Measurements from ENCODE around the gene BPTF.
"Not testable (repeated sequence)": the region's sequence is repeated elsewhere in the genome, so short reads cannot be mapped to it uniquely, and the experiment has no call there.

BPTF gene

DNA sequence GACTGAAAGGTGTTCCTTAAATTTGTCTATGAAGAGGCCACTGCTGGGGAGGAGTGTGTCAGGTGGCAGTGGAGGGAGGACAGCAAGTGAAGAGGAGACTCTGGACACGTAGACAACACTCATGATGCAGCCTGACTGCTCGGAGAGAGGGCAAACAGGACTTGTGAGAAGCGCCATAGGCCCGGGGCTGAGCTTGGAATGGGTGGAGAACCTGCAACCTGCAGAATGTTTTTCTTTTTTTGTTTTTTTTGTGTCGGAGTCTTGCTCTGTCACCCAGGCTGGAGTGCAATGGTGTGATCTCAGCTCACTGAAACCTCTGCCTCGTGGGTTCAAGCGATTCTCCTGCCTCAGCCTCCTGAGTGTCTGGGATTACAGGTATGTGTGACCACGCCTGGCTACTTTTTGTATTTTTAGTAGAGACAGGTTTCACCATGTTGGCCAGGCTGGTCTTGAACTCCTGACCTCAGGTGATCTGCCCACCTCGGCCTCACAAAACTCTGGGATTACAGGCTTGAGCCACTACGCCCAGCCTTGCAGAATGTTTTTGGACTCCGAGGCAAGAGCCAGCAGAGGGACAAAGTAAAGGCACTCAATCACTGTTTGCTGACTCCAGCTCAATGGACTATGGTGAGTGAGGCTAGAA lies 189.9 kb downstream of the BPTF start:
- no peak for DNase-seq (ENCODE audit: low spot score)

DNA sequence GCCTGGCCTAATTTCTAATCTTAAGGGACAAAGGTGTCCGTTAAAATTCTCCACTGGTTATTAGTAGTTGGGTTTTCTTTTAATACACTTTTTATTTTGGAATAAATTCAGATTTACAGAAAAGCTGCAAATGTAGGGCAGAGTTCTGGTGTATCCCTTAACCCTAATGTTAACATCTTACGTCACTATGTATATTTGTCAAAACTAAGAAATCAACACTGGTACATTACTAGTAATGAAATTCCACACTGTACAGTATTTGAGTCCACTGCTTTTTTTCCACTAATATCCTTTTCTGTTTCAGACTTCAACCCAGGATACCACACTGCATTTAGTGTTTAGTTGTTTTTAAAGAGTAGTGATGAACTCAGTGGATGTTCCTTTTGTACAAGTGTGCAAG lies 191.5 kb downstream of the BPTF start:
- no peak for DNase-seq (ENCODE audit: low spot score)

DNA sequence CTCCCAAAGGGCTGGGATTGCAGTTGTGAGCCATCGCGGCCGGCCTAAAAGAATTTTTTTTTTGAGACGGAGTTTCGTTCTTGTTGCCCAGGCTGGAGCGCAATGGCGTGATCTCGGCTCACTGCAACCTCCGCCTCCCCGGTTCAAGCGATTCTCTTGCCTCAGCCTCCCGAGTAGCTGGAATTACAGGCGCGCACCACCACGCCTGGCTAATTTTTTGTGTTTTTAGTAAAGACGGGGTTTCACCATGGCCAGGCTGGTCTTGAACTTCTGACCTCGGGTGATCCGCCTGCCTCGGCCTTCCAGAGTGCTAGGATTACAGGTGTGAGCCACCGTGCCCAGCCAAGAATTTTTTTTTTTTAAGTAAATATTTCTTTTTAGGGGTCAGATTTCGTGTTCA lies 193.2 kb downstream of the BPTF start:
- DNase-seq (ENCODE audit: low spot score), result not testable (repeated sequence)

DNA sequence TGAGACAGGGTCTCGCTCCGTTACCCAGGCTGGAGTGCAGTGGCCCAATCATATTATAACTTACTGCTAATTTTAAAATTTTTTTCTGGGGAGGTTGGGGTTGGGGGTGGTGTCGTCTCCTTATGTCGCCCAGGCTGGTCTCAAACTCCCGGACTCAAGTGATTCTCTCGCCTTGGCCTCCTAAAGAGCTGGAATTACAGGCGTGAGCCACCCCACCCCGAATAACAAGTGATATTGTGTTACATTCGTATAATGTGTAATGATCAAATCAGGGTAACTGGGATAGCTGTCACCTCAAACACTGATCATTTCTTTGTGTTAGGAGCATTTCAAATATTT lies 194.0 kb downstream of the BPTF start:
- DNase-seq (ENCODE audit: low spot score), result no peak

DNA sequence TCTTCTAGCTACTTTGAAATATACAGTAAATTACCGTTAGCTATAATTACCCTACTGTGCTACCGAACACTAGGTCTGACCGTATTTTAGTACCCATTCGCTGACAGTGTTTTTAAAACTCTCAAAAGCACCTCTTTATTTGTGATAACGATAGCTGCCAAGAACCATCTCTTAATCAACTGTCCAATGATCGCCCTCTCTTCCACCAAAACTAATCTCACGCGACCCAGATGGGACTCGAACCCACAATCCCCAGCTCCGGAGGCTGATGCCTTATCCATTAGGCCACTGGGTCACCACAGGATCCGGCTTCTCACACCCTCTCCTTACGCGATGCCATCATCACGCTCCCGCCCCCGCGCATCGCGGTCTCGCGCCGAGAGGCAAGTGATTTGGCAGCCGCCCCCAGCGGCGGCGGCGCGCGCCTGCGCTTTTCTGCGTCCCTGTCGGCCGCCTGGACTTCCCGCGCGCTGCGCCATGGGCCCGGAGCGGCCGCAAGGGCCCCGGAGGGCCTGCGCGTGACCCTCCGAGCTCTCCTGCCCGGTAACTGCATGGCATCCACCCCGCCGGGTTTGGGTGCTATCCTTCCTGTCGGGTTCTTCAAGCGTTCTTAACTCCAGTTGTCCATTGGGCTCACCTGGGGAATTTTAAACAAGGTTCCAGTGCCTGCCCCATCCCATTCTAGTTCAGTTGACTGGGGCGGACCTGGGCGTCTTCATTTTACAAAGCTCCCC lies 194.5 kb downstream of the BPTF start:
- DNase-seq (ENCODE audit: low spot score), result peak; percentile 98

DNA sequence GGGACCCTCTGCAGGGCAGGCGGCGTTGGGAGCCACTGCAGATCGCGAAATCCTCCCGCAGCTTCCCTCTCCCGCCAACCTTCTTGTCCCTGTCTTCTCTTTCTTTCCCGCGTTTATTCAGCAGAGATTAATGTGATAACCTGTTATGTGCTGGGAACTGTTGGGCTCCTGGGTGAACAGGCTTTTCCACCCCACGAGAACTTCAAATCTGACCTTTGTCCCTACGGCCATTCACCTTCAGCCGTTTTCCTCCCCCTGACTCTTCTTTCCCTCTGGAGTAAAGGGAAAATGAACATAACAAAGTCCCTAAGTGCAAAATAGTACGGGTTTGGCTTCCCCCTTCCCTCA lies 195.1 kb downstream of the BPTF start:
- DNase-seq (ENCODE audit: low spot score), result no peak

DNA sequence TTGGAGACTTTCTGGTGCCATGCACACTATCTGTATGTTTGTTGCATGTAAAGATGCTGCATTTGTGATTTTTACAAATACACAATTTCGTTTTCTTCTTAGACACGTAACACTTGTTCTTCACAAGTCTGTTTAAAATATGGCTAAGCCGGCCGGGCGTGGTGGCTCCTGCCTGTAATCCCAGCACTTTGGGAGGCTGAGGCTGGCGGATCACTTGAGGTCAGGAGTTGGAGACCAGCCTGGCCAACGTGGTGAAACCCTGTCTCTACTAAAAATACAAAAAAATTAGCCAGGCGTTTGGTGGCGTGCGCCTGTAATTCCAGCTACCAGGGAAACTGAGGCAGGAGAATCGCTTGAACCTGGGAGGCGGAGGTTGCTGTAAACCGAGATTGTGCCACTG lies 195.5 kb downstream of the BPTF start:
- DNase-seq (ENCODE audit: low spot score), result not testable (repeated sequence)

DNA sequence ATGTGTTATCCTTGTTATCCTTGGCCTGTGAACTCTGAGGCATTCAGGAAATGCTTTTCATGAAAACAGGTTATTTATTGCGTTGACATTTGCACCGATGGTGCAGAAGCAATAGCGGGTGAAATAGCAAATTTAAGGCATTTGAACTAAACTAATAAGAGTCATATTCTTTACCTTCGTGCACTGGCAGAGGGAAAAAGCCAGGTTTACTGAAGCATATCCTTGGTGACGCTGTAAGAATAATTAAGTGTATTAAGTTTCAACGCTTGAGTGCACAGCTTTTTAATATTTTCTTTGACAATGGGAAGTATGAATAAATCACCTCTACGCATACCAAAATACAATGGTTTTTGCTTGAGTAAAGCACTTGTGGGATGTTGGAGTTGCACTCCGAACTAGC lies 196.7 kb downstream of the BPTF start:
- no peak for DNase-seq (ENCODE audit: low spot score)

DNA sequence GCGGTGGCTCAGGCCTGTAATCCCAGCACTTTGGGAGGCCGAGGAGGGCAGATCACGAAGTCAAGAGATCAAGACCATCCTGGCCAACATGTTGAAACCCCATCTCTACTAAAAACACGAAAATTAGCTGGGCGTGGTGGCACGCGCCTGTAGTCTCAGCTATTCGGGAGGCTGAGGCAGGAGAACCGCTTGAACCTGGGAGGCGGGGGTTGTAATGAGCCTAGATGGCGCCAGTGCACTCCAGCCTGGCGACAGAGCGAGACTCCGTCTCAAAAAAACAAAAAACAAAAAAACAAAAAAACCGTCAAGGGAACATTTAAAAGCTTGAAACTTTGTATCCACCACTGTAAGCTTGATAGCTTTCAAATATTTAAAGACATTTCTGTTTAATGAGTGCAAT lies 197.2 kb downstream of the BPTF start:
- DNase-seq (ENCODE audit: low spot score), result not testable (repeated sequence)

DNA sequence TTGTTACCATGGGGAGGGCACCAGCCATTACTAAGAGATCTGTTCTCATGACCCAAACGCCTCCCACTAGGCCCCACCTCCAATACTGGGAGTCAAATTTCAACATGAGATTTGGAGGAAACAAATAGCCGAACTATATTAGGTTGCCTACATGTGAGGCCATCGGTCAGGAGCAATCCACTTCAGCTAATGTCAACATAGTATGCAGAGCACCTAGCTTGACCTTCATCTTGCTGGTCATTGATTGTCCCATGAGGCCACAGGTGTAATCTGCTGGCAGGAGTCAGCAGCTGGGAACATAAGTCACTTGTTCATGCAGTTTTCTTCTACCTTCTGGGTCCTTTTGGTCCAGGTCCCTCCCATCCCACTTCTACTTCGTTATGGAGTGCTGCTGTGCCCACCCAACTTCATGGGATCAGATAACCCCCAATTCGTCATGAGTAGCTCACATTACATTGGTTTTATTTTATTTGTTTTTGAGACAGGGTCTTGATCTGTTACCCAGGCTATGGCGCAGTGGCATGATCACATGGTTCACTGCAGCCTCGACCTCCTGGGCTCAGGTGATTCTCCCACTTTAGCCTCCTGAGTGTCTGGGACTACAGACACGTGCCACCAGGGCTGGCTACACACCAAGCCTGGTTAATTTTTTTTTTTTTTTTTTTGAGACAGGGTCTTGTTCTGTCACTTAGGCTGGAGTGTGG lies 204.4 kb downstream of the BPTF start:
- DNase-seq (ENCODE audit: low spot score), result no peak
